Endodermal cell (in vitro differentiated cells): ENCODE results near the gene MYCBPAP. TPM values are rescaled to one million over a fixed set of nuclear protein-coding genes. Genes with fewer than 3 reads are reported as not detected.

Source experiments
- DNase-seq: peaks from one replicate; pipeline ENCODE4 v3.0.0-alpha.2; 2017
- H3K27ac ChIP-seq: 2 replicates; pipeline ENCODE4 v1.5.1; 2013; ENCODE audit warnings: mild to moderate bottlenecking, low read depth, low read length, moderate library complexity
- H3K27me3 ChIP-seq: 2 replicates; pipeline ENCODE4 v1.6.1; 2013; ENCODE audit warnings: mild to moderate bottlenecking, low read length, moderate library complexity; ENCODE audit not compliant: insufficient read depth, control insufficient read depth, poor library complexity, severe bottlenecking
- H3K36me3 ChIP-seq: 2 replicates; pipeline ENCODE4 v1.7.0; 2013; ENCODE audit warnings: mild to moderate bottlenecking, low read length, moderate library complexity; ENCODE audit not compliant: control insufficient read depth, insufficient read depth
- H3K4me1 ChIP-seq: one replicate; pipeline ENCODE4 v1.7.0; 2013; ENCODE audit warnings: low read length; ENCODE audit not compliant: control insufficient read depth, insufficient read depth
- H3K4me3 ChIP-seq: 2 replicates; pipeline ENCODE4 v1.5.1; 2013; ENCODE audit warnings: mild to moderate bottlenecking, low read length, moderate library complexity
- H3K9ac ChIP-seq: 2 replicates; pipeline ENCODE4 v1.6.1; 2013; ENCODE audit warnings: mild to moderate bottlenecking, low read length, moderate library complexity; ENCODE audit not compliant: poor library complexity, severe bottlenecking; ENCODE audit errors: extremely low read depth
- H3K9me3 ChIP-seq: 2 replicates; pipeline ENCODE4 v1.6.1; 2013; ENCODE audit warnings: mild to moderate bottlenecking, low read length, moderate library complexity; ENCODE audit not compliant: control insufficient read depth
- H3K27ac Mint-ChIP-seq: 2 replicates; pipeline ENCODE4 v1.8.0; 2020; ENCODE audit warnings: mixed read lengths
- H3K27me3 Mint-ChIP-seq: 2 replicates; pipeline ENCODE4 v1.8.0; 2021; ENCODE audit warnings: mild to moderate bottlenecking, mixed read lengths; ENCODE audit not compliant: insufficient read depth
- H3K36me3 Mint-ChIP-seq: 2 replicates; pipeline ENCODE4 v1.8.0; 2020; ENCODE audit warnings: low read depth, mixed read lengths
- H3K4me1 Mint-ChIP-seq: 2 replicates; pipeline ENCODE4 v1.8.0; 2020; ENCODE audit warnings: mixed read lengths
- H3K4me3 Mint-ChIP-seq: 2 replicates; pipeline ENCODE4 v1.8.0; 2020; ENCODE audit warnings: mild to moderate bottlenecking, moderate library complexity, mixed read lengths
- H3K9me3 Mint-ChIP-seq: 2 replicates; pipeline ENCODE4 v1.8.0; 2020; ENCODE audit warnings: mild to moderate bottlenecking, mixed read lengths
- CTCF ChIP-seq: fragments of 200-600 bp; sonication (generic); conservative IDR thresholded peaks from 2 replicates; pipeline ENCODE4 v1.5.0; 2021; ENCODE audit warnings: antibody characterized with exemption, mild to moderate bottlenecking
- WGBS, 2 experiments: methylation state at CpG; one replicate each; pipeline versions ENCODE4 v1.1.5 to v1.1.7; 2013; ENCODE audit warnings: missing lambda C conversion rate in 2 of 2, mixed read lengths in 1 of 2; ENCODE audit not compliant: insufficient coverage in 1 of 2, insufficient read length in 1 of 2; 5-methylcytosine and 5-hydroxymethylcytosine counted together
- total RNA-seq, 2 donors: library from RNA; stranded (reverse); fragmentation: NEBNext Ultra II Directional in 1 of 2; extraction: Animal tissue kit (Norgen Biotek cat#: 25700) in 1 of 2; gene quantifications; 2 replicates in 1 of 2; 3 replicates in 1 of 2; pipeline ENCODE4 v1.2.1, GENCODE V29; 2021

MYCBPAP gene
- total RNA-seq, 2 donors from 2014 or later, result 3.5 to 7.1 TPM

GRCh38 chr17:50498021-50498874 is 10.0 kb upstream of the MYCBPAP start:
- Histone ChIP-seq H3K4me3 (no peak overlapping the region), H3K27me3 (no peaks in the 10 kb centered on the region), H3K9ac (no peak overlapping the region), H3K9me3 (no peaks in the 10 kb centered on the region), H3K4me1 (no peaks in the 10 kb centered on the region), H3K36me3 (no peaks in the 10 kb centered on the region), H3K27ac (no peak overlapping the region)
- no peak for TF ChIP-seq CTCF
- 77 to 79% methylated on average over 5 to 7 of the region's 7 CpGs for WGBS, 2 experiments
- Mint-ChIP-seq H3K9me3 (no peaks in the 10 kb centered on the region), H3K4me3 (no peak overlapping the region), H3K27ac (no peak overlapping the region), H3K36me3 (no peaks in the 10 kb centered on the region), H3K4me1 (no peaks in the 10 kb centered on the region), H3K27me3 (peaks cover 4% of the 10 kb centered on the region)
- DNase-seq, result peak; percentile 44

- no peak overlapping the region for H3K4me3 Mint-ChIP-seq
- no peak for TF ChIP-seq CTCF
- Histone ChIP-seq H3K36me3 (no peaks in the 10 kb centered on the region), H3K9me3 (no peaks in the 10 kb centered on the region), H3K4me1 (no peaks in the 10 kb centered on the region), H3K4me3 (no peak overlapping the region), H3K9ac (no peak overlapping the region), H3K27ac (no peak overlapping the region), H3K27me3 (no peaks in the 10 kb centered on the region)
- no peak overlapping the region for H3K27ac Mint-ChIP-seq
- DNase-seq, result no peak
- no peaks in the 10 kb centered on the region for H3K36me3 Mint-ChIP-seq
- no peaks in the 10 kb centered on the region for H3K9me3 Mint-ChIP-seq
- peaks cover 4% of the 10 kb centered on the region for H3K27me3 Mint-ChIP-seq
- peaks cover 5% of the 10 kb centered on the region for H3K4me1 Mint-ChIP-seq
Observed at GRCh38 chr17:50499270-50499669, 9.0 kb upstream of the MYCBPAP start.

- Mint-ChIP-seq H3K36me3 (no peaks in the 10 kb centered on the region), H3K9me3 (no peaks in the 10 kb centered on the region), H3K4me1 (peaks cover 5% of the 10 kb centered on the region), H3K4me3 (no peak overlapping the region), H3K27me3 (peaks cover 5% of the 10 kb centered on the region), H3K27ac (no peak overlapping the region)
- Histone ChIP-seq H3K9ac (no peak overlapping the region), H3K9me3 (no peaks in the 10 kb centered on the region), H3K4me1 (no peaks in the 10 kb centered on the region), H3K4me3 (no peak overlapping the region), H3K27ac (no peak overlapping the region), H3K27me3 (peaks cover 3% of the 10 kb centered on the region), H3K36me3 (no peaks in the 10 kb centered on the region)
- WGBS, 2 experiments, result 93% methylated on average over 2 of the region's 2 CpGs
- TF ChIP-seq CTCF, result no peak
- no peak for DNase-seq
Observed at GRCh38 chr17:50499721-50500120, 8.5 kb upstream of the MYCBPAP start.
